Neural progenitor cell (in vitro differentiated cells): ENCODE results near the gene LRRC36. TPM values are rescaled to one million over a fixed set of nuclear protein-coding genes. Genes with fewer than 3 reads are reported as not detected.
A peak's percentile ranks its signal among the peaks of the same experiment; 100 is the strongest.
"Not testable (repeated sequence)": the region's sequence is repeated elsewhere in the genome, so short reads cannot be mapped to it uniquely, and the experiment has no call there.

Experiments
- DNase-seq: peaks from one replicate; pipeline ENCODE4 v3.0.0-alpha.2; 2016; ENCODE audit warnings: low spot score
- H2AFZ ChIP-seq: fragments of 200-600 bp; sonication (generic); replicated peaks from 2 replicates; pipeline ENCODE4 v1.6.1; 2016; ENCODE audit warnings: antibody characterized with exemption
- H3F3A ChIP-seq: fragments of 200-600 bp; sonication (generic); 2 replicates; pipeline ENCODE4 v1.6.1; 2016; ENCODE audit warnings: antibody characterized with exemption, low read depth
- H3K27ac ChIP-seq: fragments of 200-600 bp; sonication (generic); 2 replicates; pipeline ENCODE4 v1.5.1; 2016; ENCODE audit warnings: mild to moderate bottlenecking
- H3K27me3 ChIP-seq: fragments of 200-600 bp; sonication (generic); 2 replicates; pipeline ENCODE4 v1.6.1; 2016; ENCODE audit warnings: mild to moderate bottlenecking, moderate library complexity
- H3K36me3 ChIP-seq: fragments of 200-600 bp; sonication (generic); 2 replicates; pipeline ENCODE4 v1.5.1; 2016
- H3K4me1 ChIP-seq: fragments of 200-600 bp; sonication (generic); 2 replicates; pipeline ENCODE4 v1.6.1; 2016; ENCODE audit warnings: mixed run types
- H3K4me2 ChIP-seq: fragments of 200-600 bp; sonication (generic); 2 replicates; pipeline ENCODE4 v1.6.1; 2016
- H3K4me3 ChIP-seq: fragments of 200-600 bp; sonication (generic); 2 replicates; pipeline ENCODE4 v1.5.1; 2016
- H3K79me2 ChIP-seq: fragments of 200-600 bp; sonication (generic); 2 replicates; pipeline ENCODE4 v1.6.1; 2016; ENCODE audit warnings: low read depth
- H3K9ac ChIP-seq: fragments of 200-600 bp; sonication (generic); 2 replicates; pipeline ENCODE4 v1.6.1; 2016
- H3K9me3 ChIP-seq: fragments of 200-600 bp; sonication (generic); 2 replicates; pipeline ENCODE4 v1.5.1; 2016; ENCODE audit warnings: low read depth
- H4K20me1 ChIP-seq: fragments of 200-600 bp; sonication (generic); 2 replicates; pipeline ENCODE4 v1.6.1; 2016; ENCODE audit warnings: low read depth
- H3K27ac Mint-ChIP-seq: 3 replicates; pipeline ENCODE4 v1.8.0; 2021; ENCODE audit warnings: mixed read lengths
- H3K27me3 Mint-ChIP-seq: 2 replicates; pipeline ENCODE4 v1.8.0; 2022; ENCODE audit warnings: low read depth, mild to moderate bottlenecking, inconsistent platforms, moderate library complexity, mixed read lengths; ENCODE audit not compliant: insufficient read depth
- H3K36me3 Mint-ChIP-seq: 3 replicates; pipeline ENCODE4 v1.8.0; 2021; ENCODE audit warnings: mixed read lengths
- H3K4me1 Mint-ChIP-seq: 3 replicates; pipeline ENCODE4 v1.8.0; 2021; ENCODE audit warnings: mixed read lengths
- H3K4me3 Mint-ChIP-seq: 3 replicates; pipeline ENCODE4 v1.8.0; 2021; ENCODE audit warnings: mild to moderate bottlenecking, moderate library complexity, mixed read lengths
- H3K9me3 Mint-ChIP-seq: 3 replicates; pipeline ENCODE4 v1.8.0; 2020; ENCODE audit warnings: mixed read lengths
- CTCF ChIP-seq: fragments of 200-600 bp; sonication (generic); IDR thresholded peaks from 2 replicates; pipeline ENCODE4 v1.5.1; 2017; ENCODE audit warnings: antibody characterized with exemption, mild to moderate bottlenecking
- EZH2 ChIP-seq: fragments of 200-600 bp; sonication (generic); IDR thresholded peaks from 2 replicates; pipeline ENCODE4 v1.6.1; 2017; ENCODE audit warnings: antibody characterized with exemption, mild to moderate bottlenecking, moderate library complexity
- EZH2phosphoT487 ChIP-seq: fragments of 200-600 bp; sonication (generic); IDR thresholded peaks from 2 replicates; pipeline ENCODE4 v1.6.1; 2017; ENCODE audit warnings: antibody characterized with exemption
- total RNA-seq: library from RNA; depleted of rRNA; stranded (reverse); fragments of >200 nt; gene quantifications from 2 replicates; pipeline ENCODE4 v1.2.3, GENCODE V29; 2015; ENCODE audit warnings: low replicate concordance

The LRRC36 gene
- total RNA-seq, 1 donor from 2014 or later = not detected

DNA sequence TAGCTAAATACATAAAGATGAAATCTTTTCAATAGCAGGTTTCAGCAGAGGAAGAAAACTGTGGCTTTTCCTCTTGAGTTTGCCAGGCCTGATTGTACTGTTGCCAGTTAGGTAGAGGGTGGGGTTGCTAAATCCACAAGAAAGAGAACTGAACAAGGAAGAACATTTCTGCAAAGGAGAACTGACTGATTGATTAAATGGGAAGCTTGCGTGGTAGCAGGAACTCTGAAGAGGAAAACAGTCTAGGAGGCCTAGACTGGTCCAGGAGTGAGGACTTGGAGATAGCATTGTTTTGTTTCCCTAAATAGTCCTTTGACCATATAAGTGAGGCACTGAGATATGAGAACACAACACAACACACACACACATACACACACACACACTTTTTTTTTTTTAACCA, 18.8 kb downstream of the LRRC36 start:
- no peak overlapping the region for H3K9ac ChIP-seq
- no peak overlapping the region for H3K4me3 ChIP-seq
- no peak overlapping the region for H3K27ac Mint-ChIP-seq
- peaks cover 2% of the 10 kb centered on the region for H3K4me1 Mint-ChIP-seq
- H4K20me1 ChIP-seq = no peaks in the 10 kb centered on the region
- no peaks in the 10 kb centered on the region for H3K9me3 ChIP-seq
- H3K9me3 Mint-ChIP-seq = no peaks in the 10 kb centered on the region
- H3K27me3 Mint-ChIP-seq = peaks cover 3% of the 10 kb centered on the region
- no peaks in the 10 kb centered on the region for H3K36me3 Mint-ChIP-seq
- H3K79me2 ChIP-seq = no peaks in the 10 kb centered on the region
- H3K27me3 ChIP-seq = peaks cover 9% of the 10 kb centered on the region
- H3K4me3 Mint-ChIP-seq = no peak overlapping the region
- no peak for DNase-seq
- H2AFZ ChIP-seq = no peak overlapping the region
- H3K27ac ChIP-seq = no peak overlapping the region
- peaks cover under 1% of the 10 kb centered on the region for H3F3A ChIP-seq
- no peak overlapping the region for H3K4me2 ChIP-seq
- H3K4me1 ChIP-seq = no peaks in the 10 kb centered on the region
- no peaks in the 10 kb centered on the region for H3K36me3 ChIP-seq
- TF ChIP-seq EZH2 (no peak), CTCF (no peak), EZH2phosphoT487 (no peak)

DNA sequence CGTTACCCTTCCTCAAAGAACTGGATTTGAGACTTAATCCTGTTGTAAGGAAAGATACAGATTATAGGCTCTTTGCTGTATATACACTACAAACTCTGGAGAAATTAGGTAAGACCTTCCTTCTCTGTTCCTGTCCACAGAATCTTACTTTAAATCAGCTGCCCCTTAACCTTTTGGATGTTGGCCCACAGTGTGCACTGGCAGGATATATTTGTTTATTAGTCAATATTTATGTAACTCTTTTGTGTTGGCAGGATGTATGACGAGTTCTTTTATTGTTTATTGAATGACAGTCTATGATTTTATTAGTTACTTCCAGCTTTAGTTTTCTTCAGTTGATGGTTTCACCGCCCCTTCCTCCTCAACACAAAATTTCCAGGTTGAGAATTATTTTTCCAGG, 19.7 kb downstream of the LRRC36 start:
- Mint-ChIP-seq H3K4me3 (no peak overlapping the region), H3K9me3 (no peaks in the 10 kb centered on the region), H3K36me3 (no peaks in the 10 kb centered on the region), H3K4me1 (peaks cover 2% of the 10 kb centered on the region), H3K27me3 (peaks cover 3% of the 10 kb centered on the region), H3K27ac (no peak overlapping the region)
- H3K4me3 ChIP-seq = no peak overlapping the region
- H3K27me3 ChIP-seq = peaks cover 9% of the 10 kb centered on the region
- H3K9me3 ChIP-seq = no peaks in the 10 kb centered on the region
- no peak overlapping the region for H2AFZ ChIP-seq
- H3K9ac ChIP-seq = no peak overlapping the region
- H4K20me1 ChIP-seq = no peaks in the 10 kb centered on the region
- H3K36me3 ChIP-seq = no peaks in the 10 kb centered on the region
- no peak overlapping the region for H3K4me2 ChIP-seq
- no peak for DNase-seq
- H3K4me1 ChIP-seq = no peaks in the 10 kb centered on the region
- H3K79me2 ChIP-seq = no peaks in the 10 kb centered on the region
- H3F3A ChIP-seq = no peaks in the 10 kb centered on the region
- H3K27ac ChIP-seq = no peak overlapping the region
- TF ChIP-seq CTCF (no peak), EZH2phosphoT487 (no peak), EZH2 (no peak)

DNA sequence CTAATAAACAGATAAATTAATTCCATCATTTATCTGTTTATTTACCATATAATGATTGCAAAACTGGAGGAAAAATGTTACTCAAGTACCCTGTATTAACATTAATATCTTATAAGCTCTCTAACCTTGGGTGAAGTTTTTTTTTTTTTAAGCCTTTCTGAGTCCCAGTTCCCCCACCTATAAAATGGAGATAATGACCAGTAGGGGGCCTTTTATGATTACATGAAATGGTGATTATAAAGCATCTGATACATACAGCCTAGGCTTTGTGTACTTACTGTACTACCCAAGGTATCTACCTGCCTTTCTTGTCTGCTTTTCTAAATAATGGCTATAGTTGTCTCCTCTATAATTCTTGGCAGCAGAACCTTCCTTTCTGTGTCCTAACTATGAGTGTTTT, 22.6 kb downstream of the LRRC36 start:
- peaks cover 18% of the 10 kb centered on the region for H3K27me3 ChIP-seq
- H4K20me1 ChIP-seq = no peaks in the 10 kb centered on the region
- no peak overlapping the region for H3K9ac ChIP-seq
- TF ChIP-seq EZH2phosphoT487 (no peak), EZH2 (no peak), CTCF (peak; percentile 37)
- no peak overlapping the region for H3K4me3 ChIP-seq
- H3K27ac Mint-ChIP-seq = no peak overlapping the region
- H3K9me3 ChIP-seq = no peaks in the 10 kb centered on the region
- peaks cover 2% of the 10 kb centered on the region for H3K4me1 Mint-ChIP-seq
- no peak for DNase-seq
- no peaks in the 10 kb centered on the region for H3K36me3 ChIP-seq
- no peaks in the 10 kb centered on the region for H3K9me3 Mint-ChIP-seq
- H3K27me3 Mint-ChIP-seq = peaks cover 2% of the 10 kb centered on the region
- H3K4me3 Mint-ChIP-seq = no peak overlapping the region
- H3K4me1 ChIP-seq = no peaks in the 10 kb centered on the region
- H3K4me2 ChIP-seq = no peak overlapping the region
- no peak overlapping the region for H2AFZ ChIP-seq
- no peaks in the 10 kb centered on the region for H3F3A ChIP-seq
- no peaks in the 10 kb centered on the region for H3K36me3 Mint-ChIP-seq
- no peaks in the 10 kb centered on the region for H3K79me2 ChIP-seq
- H3K27ac ChIP-seq = no peak overlapping the region

DNA sequence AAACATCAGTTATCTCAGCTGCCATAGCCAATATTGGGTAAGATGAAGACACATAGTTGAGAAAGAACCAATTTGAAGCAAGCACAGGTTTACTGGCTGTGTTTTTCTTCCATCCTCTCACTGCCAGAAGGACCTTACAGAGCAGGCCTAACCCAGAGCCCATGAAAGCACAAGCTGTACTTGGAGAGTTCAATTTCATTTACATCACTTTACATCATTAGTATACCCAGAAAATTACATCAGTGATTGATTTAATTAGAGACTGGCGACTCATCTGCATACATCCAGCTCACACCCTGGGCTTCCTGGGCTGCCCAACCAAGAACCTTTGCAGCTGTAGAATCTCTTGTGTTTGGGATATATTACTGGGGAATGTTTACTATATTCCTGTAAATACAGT, 23.7 kb downstream of the LRRC36 start:
- Histone ChIP-seq H3K27me3 (peaks cover 26% of the 10 kb centered on the region), H3K9ac (no peak overlapping the region), H3F3A (no peaks in the 10 kb centered on the region), H3K9me3 (no peaks in the 10 kb centered on the region), H3K27ac (no peak overlapping the region), H2AFZ (no peak overlapping the region), H4K20me1 (no peaks in the 10 kb centered on the region), H3K79me2 (no peaks in the 10 kb centered on the region), H3K4me3 (no peak overlapping the region), H3K36me3 (no peaks in the 10 kb centered on the region), H3K4me1 (no peaks in the 10 kb centered on the region), H3K4me2 (no peak overlapping the region)
- H3K9me3 Mint-ChIP-seq = no peaks in the 10 kb centered on the region
- H3K27me3 Mint-ChIP-seq = peaks cover 2% of the 10 kb centered on the region
- no peak overlapping the region for H3K27ac Mint-ChIP-seq
- TF ChIP-seq CTCF (no peak), EZH2 (no peak), EZH2phosphoT487 (no peak)
- no peak for DNase-seq
- no peak overlapping the region for H3K4me3 Mint-ChIP-seq
- peaks cover 2% of the 10 kb centered on the region for H3K4me1 Mint-ChIP-seq
- no peaks in the 10 kb centered on the region for H3K36me3 Mint-ChIP-seq

- H3K36me3 Mint-ChIP-seq, H3K27me3 Mint-ChIP-seq, H3K4me2 ChIP-seq, H3K9me3 ChIP-seq, H3K4me3 ChIP-seq, H3K9ac ChIP-seq, H2AFZ ChIP-seq, H3K4me1 ChIP-seq, H3K27ac ChIP-seq, H3K4me3 Mint-ChIP-seq, DNase-seq, H3K4me1 Mint-ChIP-seq, H3K79me2 ChIP-seq, H3F3A ChIP-seq, H3K9me3 Mint-ChIP-seq, H3K36me3 ChIP-seq, H4K20me1 ChIP-seq, H3K27ac Mint-ChIP-seq: not testable (repeated sequence)
- peaks cover 41% of the 10 kb centered on the region for H3K27me3 ChIP-seq
Measured at GRCh38 chr16:67352463-67352862, 25.8 kb downstream of the LRRC36 start.
